Gastroesophageal sphincter (tissue), 3 donors: ENCODE results near the gene CUBN.

ENCODE experiments used
- EP300 ChIP-seq: sonication (generic); formaldehyde crosslinking; IDR thresholded peaks from one replicate; pipeline ENCODE4 v1.6.1; 2017; ENCODE audit warnings: antibody characterized with exemption, mild to moderate bottlenecking
- POLR2A ChIP-seq, 2 donors: fragments of 450-650 bp; IDR thresholded peaks; one replicate each; pipeline ENCODE4 v1.6.1; 2017; ENCODE audit warnings: antibody characterized with exemption in 2 of 2, mild to moderate bottlenecking in 2 of 2, moderate library complexity in 1 of 2
- POLR2AphosphoS5 ChIP-seq: sonication (generic); formaldehyde crosslinking; IDR thresholded peaks from one replicate; pipeline ENCODE4 v1.6.1; 2017; ENCODE audit warnings: antibody characterized with exemption
- TF ChIP-seq, protein P1 (sequence below), 4 experiments: fragments of 200-600 bp in 2 of 4; fragments of 450-650 bp in 2 of 4; sonication (generic) in 1 of 4; IDR thresholded peaks; one replicate each; pipeline ENCODE4 v1.5.1; 2017 to 2019; ENCODE audit warnings: antibody characterized with exemption in 4 of 4, mild to moderate bottlenecking in 2 of 4, moderate library complexity in 2 of 4

DNA sequence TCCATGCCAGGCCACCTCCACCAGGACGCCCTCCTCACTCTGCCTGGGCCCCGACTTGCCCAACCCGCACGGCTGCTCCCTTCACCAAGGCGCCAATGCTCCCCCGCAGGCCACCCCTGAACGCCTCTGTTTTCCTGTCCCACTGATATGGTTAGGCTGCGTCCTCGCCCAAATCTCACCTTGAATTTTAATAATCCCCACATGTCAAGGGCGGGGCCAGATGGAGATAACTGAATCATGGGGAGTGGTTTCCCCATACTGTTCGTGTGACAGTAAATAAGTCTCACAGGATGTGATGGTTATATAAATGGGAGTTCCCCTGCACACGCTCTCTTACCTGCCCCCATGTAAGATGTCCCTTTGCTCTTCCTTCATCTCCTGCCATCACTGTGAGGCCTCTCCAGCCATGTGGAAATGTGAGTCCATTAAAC, 342.2 kb downstream of the CUBN start:
- TF ChIP-seq, protein P1, sequence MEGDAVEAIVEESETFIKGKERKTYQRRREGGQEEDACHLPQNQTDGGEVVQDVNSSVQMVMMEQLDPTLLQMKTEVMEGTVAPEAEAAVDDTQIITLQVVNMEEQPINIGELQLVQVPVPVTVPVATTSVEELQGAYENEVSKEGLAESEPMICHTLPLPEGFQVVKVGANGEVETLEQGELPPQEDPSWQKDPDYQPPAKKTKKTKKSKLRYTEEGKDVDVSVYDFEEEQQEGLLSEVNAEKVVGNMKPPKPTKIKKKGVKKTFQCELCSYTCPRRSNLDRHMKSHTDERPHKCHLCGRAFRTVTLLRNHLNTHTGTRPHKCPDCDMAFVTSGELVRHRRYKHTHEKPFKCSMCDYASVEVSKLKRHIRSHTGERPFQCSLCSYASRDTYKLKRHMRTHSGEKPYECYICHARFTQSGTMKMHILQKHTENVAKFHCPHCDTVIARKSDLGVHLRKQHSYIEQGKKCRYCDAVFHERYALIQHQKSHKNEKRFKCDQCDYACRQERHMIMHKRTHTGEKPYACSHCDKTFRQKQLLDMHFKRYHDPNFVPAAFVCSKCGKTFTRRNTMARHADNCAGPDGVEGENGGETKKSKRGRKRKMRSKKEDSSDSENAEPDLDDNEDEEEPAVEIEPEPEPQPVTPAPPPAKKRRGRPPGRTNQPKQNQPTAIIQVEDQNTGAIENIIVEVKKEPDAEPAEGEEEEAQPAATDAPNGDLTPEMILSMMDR (IDR thresholded peaks at IDR 0.05), result no peak
- TF ChIP-seq POLR2AphosphoS5 (no peak), EP300 (no peak), POLR2A (IDR thresholded peaks at IDR 0.05) (no peak)
